ENCODE results near the gene FOXD1. TPM values are rescaled to one million over a fixed set of nuclear protein-coding genes. Genes with fewer than 3 reads are reported as not detected.
"Not testable (repeated sequence)": the region's sequence is repeated elsewhere in the genome, so short reads cannot be mapped to it uniquely, and the experiment has no call there.

FOXD1 gene
- total RNA-seq, 2 experiments from 2014 or later: 0.99 to 1.5 TPM

- ATAC-seq: no peak
- Mint-ChIP-seq H3K36me3 (ENCODE audit: low read depth) (no peaks in the 10 kb centered on the region), H3K27ac (no peak overlapping the region), H3K4me1 (ENCODE audit: low read depth) (peaks cover 6% of the 10 kb centered on the region), H3K9me3 (peaks cover 2% of the 10 kb centered on the region), H3K27me3 (peaks cover 67% of the 10 kb centered on the region), H3K4me3 (no peak overlapping the region)
- no peak for DNase-seq
- no peak for TF ChIP-seq CTCF (IDR thresholded peaks at IDR 0.05)
- ChIA-PET CTCF (no interaction called here), POLR2A (no interaction called here)
- intact Hi-C loops (cut with micrococcal nuclease): no loop called here
Observed at GRCh38 chr5:73415617-73416016, 33.0 kb downstream of the FOXD1 start.

- Mint-ChIP-seq H3K27me3 (peaks cover 64% of the 10 kb centered on the region), H3K4me3 (no peak overlapping the region), H3K9me3 (peaks cover 2% of the 10 kb centered on the region), H3K4me1 (ENCODE audit: low read depth) (peaks cover 3% of the 10 kb centered on the region), H3K36me3 (ENCODE audit: low read depth) (no peaks in the 10 kb centered on the region), H3K27ac (no peak overlapping the region)
- no peak for TF ChIP-seq CTCF (IDR thresholded peaks at IDR 0.05)
- no peak for ATAC-seq
- no peak for DNase-seq
- ChIA-PET CTCF (no interaction called here), POLR2A (no interaction called here)
- intact Hi-C loops (cut with micrococcal nuclease): no loop called here
Observed at GRCh38 chr5:73415171-73415570, 33.4 kb downstream of the FOXD1 start.

GRCh38 chr5:73412597-73412988 lies 36.0 kb downstream of the FOXD1 start:
- ATAC-seq (no peak), DNase-seq (no peak)
- intact Hi-C loops (cut with micrococcal nuclease): no loop called here
- TF ChIP-seq CTCF (IDR thresholded peaks at IDR 0.05): no peak
- POLR2A ChIA-PET: no interaction called here
- Mint-ChIP-seq H3K36me3 (ENCODE audit: low read depth) (no peaks in the 10 kb centered on the region), H3K4me3 (no peak overlapping the region), H3K9me3 (peaks cover 2% of the 10 kb centered on the region), H3K27ac (no peak overlapping the region), H3K27me3 (peaks cover 45% of the 10 kb centered on the region), H3K4me1 (ENCODE audit: low read depth) (no peaks in the 10 kb centered on the region)
- CTCF ChIA-PET: interaction anchor here (2.1 kb wide), 1 partner anchor 43 kb away, joined by 4 read pairs; no protein-coding TSS in a partner anchor

GRCh38 chr5:73411936-73412596 lies 36.5 kb downstream of the FOXD1 start:
- intact Hi-C loops (cut with micrococcal nuclease): no loop called here
- ChIA-PET POLR2A (no interaction called here), CTCF (no interaction called here)
- no peaks in the 10 kb centered on the region for H3K36me3 Mint-ChIP-seq (ENCODE audit: low read depth)
- H3K27ac Mint-ChIP-seq: no peak overlapping the region
- DNase-seq (no peak), ATAC-seq (no peak)
- H3K27me3 Mint-ChIP-seq: peaks cover 41% of the 10 kb centered on the region
- H3K4me3 Mint-ChIP-seq: no peak overlapping the region
- no peak for TF ChIP-seq CTCF (IDR thresholded peaks at IDR 0.05)
- peaks cover 2% of the 10 kb centered on the region for H3K9me3 Mint-ChIP-seq
- no peaks in the 10 kb centered on the region for H3K4me1 Mint-ChIP-seq (ENCODE audit: low read depth)

GRCh38 chr5:73409927-73410326 lies 38.6 kb downstream of the FOXD1 start:
- CTCF ChIA-PET; H3K4me3 Mint-ChIP-seq; DNase-seq; H3K36me3 Mint-ChIP-seq (ENCODE audit: low read depth); H3K9me3 Mint-ChIP-seq; H3K27ac Mint-ChIP-seq; ATAC-seq; intact Hi-C loops (cut with micrococcal nuclease); POLR2A ChIA-PET; H3K4me1 Mint-ChIP-seq (ENCODE audit: low read depth): not testable (repeated sequence)
- H3K27me3 Mint-ChIP-seq: peaks cover 30% of the 10 kb centered on the region
